RKO (cell line): ENCODE results near the gene IFT172.
"Not testable (repeated sequence)": the region's sequence is repeated elsewhere in the genome, so short reads cannot be mapped to it uniquely, and the experiment has no call there.

ENCODE experiments used
- DNase-seq: peaks from one replicate; pipeline ENCODE4 v3.0.0-alpha.2; 2016; ENCODE audit warnings: low spot score

Gene IFT172

DNA sequence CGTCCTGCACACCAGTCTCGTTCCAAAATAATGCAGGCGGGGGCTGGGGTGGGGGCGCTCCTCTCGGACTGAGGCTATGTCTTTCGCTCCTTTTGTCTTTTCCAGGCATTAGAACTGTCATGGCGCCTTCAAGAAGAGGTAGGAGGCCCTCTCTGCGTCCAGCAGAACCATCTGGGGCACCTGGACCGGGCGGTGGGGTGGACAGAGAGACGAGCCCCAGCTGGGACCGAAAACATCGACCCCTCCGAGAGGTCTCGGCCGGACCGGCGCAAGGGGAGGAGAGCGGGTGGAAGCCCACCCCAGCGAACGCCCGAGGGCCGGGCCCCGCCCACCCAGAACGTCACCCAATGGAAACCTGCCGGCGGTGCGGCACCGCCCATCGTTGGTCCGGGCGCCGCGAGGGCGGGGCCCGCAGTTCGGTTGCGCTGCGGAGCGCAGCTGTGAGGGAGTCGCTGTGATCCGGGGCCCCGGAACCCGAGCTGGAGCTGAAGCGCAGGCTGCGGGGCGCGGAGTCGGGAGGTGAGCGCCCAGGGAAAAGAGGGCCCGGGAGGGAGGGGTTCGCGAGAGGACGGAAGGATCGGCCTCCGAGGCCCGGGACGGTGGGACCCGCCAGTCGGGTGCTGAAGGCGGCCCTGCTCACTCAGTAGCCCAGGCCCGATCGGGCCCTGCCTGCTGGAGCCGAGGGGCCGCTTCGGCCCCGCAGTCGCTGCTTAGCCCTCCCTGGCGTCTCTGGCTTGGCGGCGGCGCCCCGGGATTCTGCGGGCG, 61.1 kb downstream of the IFT172 start, which contains the start of gene NRBP1:
Gene NRBP1, plus strand, starts transcription at position 419 of the 765 bp plus-strand sequence. CDS start 4,643 bp downstream, outside the sequence.
- peak; percentile 92 for DNase-seq

DNA sequence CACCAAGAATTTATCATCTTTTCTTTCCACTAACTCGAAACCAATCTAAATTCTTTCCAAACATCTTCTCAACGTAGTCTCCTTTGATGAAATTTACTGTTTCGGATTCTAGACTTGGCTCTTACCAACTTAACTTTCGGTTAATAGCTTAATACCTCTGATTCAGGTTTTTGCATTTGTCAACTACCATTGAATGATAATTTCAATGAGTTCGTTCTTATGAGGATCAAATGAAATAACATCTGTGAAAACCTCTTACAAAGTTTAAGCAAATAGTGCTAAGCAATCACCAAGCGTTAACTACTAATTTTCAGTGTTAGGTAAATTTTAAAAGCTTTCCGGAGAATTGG, 61.7 kb downstream of the IFT172 start:
- no peak for DNase-seq

DNA sequence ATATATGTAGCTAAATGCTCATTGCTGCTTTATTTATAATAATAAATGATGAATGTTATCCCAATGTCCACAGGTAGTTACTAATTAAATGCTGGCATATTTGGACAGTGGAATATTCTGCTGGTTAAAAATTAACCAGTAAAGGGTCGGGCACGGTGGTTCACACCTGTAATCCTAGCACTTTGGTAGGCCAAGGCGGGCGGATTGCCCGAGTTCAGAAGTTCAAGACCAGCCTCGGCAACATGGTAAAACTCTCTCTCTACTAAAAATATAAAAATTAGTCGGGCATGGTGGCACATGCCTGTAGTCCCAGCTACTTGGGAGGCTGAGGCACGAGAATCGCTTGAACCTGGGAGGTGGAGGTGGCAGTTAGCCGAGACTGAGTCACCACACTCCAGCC, 64.5 kb downstream of the IFT172 start:
- not testable (repeated sequence) for DNase-seq

DNA sequence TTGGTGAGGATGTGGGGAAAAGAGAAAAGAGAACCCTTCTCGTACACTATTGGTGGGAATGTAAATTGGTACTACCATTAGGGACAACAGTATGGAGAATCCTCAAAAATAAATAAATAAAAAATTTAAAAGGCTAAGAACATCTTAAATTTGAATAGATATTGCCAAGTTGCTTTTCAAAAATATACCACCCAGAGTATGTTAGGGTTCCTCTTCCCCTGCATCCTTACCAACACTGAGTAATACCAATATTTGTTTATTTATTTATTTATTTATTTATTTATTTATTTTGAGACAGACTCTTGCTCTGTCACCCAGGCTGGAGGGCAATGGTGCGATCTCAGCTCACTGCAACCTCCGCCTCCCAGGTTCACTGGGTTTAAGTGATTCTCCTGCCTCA, 66.6 kb downstream of the IFT172 start:
- DNase-seq: no peak

DNA sequence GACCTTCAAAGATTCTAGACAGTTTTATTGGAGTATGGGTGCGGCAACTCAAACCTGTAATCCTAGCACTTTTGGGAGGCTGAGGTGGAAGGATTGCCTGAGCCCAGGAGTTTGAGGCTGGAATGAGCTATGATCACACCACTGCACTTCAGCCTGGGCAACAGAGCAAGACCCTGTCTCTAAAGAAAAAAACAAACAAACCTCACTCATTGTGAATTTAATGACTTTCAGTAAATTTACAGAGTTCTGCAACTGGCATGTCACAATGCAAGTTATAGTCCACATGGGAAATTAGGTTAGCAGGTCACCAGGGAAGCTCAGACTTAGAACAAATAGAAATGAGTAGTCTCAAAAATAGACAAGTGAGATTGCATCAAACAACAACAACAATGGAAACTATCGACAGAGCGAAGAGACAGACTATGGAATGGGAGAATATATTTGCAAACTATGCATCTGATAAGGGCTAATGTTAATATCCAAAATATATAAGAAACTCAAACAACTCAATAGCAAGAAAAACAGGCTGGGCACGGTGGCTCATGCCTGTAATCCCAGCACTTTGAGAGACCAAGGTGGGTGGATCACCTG, 67.8 kb downstream of the IFT172 start:
- DNase-seq: no peak

DNA sequence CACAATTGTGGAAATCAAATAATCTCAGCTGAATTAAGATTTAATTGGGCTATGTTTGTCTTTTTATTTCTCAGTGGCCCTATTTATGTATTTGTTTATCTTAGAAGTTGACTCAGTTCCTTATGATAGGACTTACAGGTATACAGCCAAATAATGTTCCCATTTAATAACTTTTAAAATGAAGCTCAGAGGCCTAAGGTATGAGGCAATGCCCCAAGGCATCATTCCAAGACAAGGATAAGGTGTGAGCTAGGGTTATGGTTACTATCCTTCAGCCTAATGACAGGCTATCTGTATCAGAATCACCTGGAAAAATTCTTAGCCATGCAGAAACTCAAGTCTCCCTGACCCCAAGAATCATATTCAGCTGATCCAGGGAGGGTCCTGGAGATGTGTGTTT, 68.5 kb downstream of the IFT172 start:
- no peak for DNase-seq

DNA sequence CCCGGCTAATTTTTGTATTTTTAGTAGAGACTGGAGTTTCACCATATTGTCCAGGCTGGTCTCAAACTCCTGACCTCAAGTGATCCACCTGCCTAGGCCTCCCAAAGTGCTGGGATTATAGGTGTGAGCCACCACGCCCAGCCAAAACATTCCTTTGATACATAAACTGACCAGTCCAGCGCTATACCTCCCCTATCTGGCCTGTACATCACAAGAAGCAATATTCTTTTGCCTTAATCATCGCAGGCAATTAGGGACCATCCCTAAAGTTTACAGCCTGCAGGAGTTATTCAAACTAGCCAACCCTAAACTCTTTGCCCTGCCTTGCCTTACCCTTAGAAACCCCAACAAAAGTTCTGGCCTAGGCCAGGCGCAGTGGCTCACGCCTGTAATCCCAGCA, 73.4 kb downstream of the IFT172 start:
- DNase-seq: no peak

DNA sequence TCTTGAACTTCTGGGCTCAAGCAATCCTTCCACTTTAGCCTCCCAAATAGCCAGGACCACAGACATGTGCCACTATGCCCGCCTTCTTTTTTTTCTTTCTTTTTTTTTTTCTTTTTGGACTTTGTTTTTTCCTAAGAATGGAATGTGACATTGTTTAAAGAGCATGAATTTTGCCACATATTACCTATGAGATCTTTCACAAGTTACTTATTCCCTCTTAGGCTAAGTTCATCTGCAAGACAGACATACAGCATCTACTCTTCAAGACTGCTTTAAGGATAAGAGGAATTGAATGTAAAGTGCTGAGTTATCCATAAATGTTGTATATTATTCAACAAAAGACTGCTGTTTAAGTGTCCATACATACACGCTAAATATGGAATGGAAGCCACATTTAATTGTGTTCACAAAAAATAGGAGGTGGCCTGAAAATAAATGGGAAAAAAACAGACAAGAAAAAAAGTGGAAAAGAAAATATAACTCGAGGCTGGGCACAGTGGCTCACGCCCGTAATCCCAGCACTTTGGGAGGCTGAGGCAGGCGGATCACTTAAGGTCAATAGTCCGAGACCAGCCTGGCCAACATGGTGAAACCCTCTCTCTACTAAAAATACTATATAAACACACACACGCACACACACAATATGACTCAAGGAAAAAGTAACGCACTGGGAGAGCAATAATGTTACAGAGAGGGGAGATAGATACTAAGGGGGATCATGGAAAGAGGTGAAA, 77.0 kb downstream of the IFT172 start:
- DNase-seq: no peak

DNA sequence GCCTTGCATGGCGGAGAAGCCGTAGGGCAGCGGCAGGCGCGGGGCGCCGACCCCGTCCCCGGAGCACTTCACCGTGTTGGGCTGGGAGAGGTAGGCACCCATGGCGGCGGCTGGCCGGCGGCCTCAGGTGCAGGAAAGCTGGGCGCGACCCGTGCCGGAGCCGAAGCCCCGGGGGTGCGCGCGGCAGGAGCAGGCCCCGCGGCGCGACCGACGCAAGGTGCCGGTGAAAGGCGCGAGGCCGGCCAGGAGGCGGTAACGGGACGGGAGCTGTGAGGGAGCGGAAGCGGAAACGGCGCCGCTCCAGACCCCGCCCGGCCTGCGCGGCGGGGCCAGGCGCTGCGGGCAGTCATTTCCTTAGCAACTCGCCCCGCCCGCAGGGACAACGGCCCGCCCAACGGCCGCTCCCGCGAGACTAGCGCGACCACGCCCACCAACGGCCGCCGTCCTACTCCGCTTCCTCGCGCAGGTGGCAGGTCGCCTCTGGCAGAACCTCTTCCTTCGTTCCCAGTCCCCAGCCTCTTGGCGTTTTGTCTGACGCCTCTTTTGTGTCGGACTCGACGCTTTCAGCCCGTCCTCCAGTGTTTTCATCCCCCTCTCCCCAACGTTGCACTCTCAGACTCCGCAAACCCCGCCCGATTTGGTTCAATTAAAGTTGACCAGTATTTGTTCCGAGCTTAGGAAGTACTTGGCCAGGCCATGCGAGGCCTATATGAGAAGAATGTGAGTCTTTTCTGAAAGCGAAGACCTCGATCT, 80.0 kb downstream of the IFT172 start, which contains the start of gene PPM1G:
Gene PPM1G, minus strand, starts transcription at position 271 of the 753 bp plus-strand sequence. Its CDS starts 169 bp downstream, at position 102.
- DNase-seq: peak; percentile 95

DNA sequence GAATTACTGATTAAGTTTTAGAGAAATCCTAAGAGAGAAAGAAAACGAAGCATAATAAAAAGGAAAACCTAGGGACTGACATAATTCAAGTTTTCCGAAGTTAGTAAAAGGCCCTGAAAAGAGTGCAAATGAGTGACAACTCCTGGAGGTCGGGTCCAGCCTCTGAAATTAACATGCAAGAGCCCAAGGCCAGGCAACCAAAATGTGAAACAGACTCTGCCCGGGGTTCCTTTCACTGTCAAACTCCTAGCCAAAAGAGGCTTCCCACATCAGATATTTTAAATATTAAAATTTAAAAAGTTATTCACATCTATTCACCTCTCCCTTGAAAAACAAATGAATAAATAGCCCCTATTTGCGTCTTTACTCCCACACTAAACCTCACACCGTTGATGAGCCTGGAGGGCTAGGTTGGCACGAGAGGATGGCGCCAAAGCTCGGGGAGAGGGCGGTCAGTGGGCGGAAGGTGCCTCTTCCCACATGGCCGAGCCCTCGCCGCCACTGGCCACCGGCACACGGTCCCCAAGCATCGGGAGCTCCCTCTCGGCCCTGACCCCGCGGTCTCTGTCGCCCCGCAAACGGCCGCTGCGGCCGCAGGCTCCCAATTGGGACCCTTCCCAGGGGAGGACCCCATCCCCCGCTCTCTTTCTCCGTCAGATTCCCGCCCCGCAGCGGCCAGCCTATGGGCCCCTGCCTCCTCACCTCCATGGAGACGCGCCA, 80.8 kb downstream of the IFT172 start:
- peak; percentile 43 for DNase-seq

DNA sequence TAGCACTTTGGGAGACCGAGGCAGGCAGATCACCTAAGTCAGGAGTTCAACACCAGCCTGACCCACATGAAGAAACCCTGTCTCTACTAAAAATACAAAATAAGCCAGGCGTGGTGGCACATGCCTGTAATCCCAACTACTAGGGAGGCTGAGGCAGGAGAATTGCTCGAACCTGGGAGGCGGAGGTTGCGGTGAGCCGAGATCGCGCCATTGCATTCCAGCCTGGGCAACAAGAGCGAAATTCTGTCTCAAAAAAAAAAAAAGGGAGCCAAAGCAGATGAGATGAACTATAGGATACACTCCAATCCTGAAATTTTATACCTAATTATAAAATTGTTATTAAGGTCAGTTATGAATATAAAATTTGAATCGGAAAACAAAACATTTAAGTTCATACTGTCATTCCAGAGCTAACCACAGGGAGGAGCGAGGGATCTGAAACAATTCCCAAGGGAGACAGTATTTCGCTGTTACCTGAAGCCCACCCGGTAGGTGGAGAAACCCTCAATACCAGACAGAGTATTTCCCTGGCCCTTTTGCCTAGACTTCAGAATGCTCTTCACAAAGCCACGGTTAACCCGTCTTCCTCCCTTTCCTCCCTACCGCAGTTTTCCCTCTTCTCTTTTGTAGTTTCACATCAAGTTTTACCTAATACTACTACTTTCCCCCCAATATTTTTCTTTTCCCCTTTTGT, 81.6 kb downstream of the IFT172 start:
- peak; percentile 78 for DNase-seq

DNA sequence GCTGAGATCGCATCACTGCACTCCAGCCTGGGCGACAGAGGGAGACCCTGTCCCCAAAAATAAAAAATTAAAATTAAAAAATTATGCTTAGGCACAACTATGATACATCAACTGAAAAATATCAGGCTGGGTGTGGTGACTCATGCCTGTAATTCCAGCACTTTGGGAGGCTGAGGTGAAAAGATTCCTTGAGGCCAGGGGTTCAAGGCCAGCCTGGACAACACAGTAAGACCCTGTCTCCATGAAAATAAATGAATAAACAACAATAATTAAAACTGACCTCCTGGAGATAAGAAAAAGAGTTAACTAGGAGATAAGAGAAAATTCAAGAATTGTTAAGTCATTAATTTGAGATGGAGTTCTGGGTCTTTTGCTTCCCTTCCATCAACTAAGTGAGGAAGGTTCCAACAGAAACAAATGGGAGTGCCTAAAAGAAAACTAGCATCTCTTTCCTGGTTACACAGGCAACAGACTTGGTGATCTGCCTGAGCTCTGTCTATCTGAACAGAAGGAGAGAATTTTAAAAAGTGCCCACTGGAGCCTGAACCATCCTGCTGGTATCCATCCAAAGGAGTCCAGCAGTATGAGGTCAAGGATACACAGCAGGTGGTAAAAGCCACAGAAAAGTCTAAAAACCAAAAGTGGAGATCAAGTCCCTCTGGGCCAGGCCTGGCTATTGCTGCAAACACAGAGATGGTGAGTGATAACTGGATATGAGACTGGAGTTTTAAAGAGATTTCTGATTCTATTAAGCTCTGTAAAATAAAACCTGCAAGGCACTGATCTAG, 89.0 kb downstream of the IFT172 start:
- DNase-seq: no peak

DNA sequence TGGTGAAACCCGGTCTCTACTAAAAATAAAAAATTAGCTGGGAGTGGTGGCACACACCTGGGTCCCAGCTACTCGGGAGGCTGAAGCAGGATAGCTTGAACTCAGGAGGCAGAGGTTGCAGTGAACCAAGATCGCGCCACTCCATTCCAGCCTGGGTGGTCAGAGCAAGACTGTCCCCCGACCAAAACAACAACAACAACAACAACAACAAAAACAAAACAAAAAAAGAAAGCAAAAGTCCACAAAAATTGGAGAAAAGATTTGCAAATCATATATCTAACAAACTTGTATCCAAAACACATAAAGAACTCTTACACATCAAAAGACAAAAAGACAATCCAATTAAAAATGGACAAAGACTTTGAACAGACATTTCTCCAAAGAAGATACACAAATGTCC, 90.6 kb downstream of the IFT172 start:
- no peak for DNase-seq
